Activated CD4-positive, CD25-positive, alpha-beta regulatory T cell (primary cell): ENCODE data around the gene MED31.
"Not testable (repeated sequence)": the region's sequence is repeated elsewhere in the genome, so short reads cannot be mapped to it uniquely, and the experiment has no call there.

Experiments
- DNase-seq, 4 experiments: peaks; one replicate each; lab custom pipeline; 2025; lab: John Stamatoyannopoulos, UW

MED31 gene

GRCh38 chr17:6655732-6656361, 4.4 kb upstream of the MED31 start:
- not testable (repeated sequence) for DNase-seq

GRCh38 chr17:6654841-6655731, 3.7 kb upstream of the MED31 start:
- DNase-seq, result no peak

GRCh38 chr17:6651919-6652452, 581 bp upstream of the MED31 start:
- no peak for DNase-seq

GRCh38 chr17:6648181-6648580, 3.2 kb downstream of the MED31 start:
- DNase-seq, result no peak

- DNase-seq, result no peak
Measured at GRCh38 chr17:6643451-6644125, 7.8 kb downstream of the MED31 start.

GRCh38 chr17:6642592-6642991, 8.8 kb downstream of the MED31 start:
- DNase-seq, result no peak

- no peak for DNase-seq
Measured at GRCh38 chr17:6641247-6641863, 10.1 kb downstream of the MED31 start.

GRCh38 chr17:6640536-6641246, 10.7 kb downstream of the MED31 start, which contains the start of the genes KIAA0753 and TXNDC17:
KIAA0753 (minus strand) TSS chr17:6640711; CDS start chr17:6635103, 5,608 bp downstream.
TXNDC17 (plus strand) TSS chr17:6641060; CDS start chr17:6641083, 23 bp downstream.
- peak; percentile 72 to 84 (median 82) for DNase-seq

GRCh38 chr17:6639586-6640535, 11.5 kb downstream of the MED31 start:
- no peak for DNase-seq

GRCh38 chr17:6639014-6639585, 12.3 kb downstream of the MED31 start:
- DNase-seq, result no peak

GRCh38 chr17:6638046-6638908, 13.1 kb downstream of the MED31 start:
- DNase-seq, result no peak

- DNase-seq, result no peak
Measured at GRCh38 chr17:6637458-6637840, 14.0 kb downstream of the MED31 start.

GRCh38 chr17:6636616-6637457, 14.6 kb downstream of the MED31 start:
- DNase-seq, result no peak

GRCh38 chr17:6636105-6636504, 15.3 kb downstream of the MED31 start:
- no peak for DNase-seq

GRCh38 chr17:6633263-6633662, 18.1 kb downstream of the MED31 start:
- no peak for DNase-seq

- no peak for DNase-seq
Measured at GRCh38 chr17:6632530-6632929, 18.9 kb downstream of the MED31 start.

GRCh38 chr17:6630390-6630789, 21.0 kb downstream of the MED31 start:
- no peak for DNase-seq

- DNase-seq, result no peak
Measured at GRCh38 chr17:6627019-6627418, 24.4 kb downstream of the MED31 start.
